HG03460 (cell line): ENCODE results near the gene HMX2.

ENCODE experiments used
- ATAC-seq: cut with Tn5 transposase; IDR thresholded peaks from one replicate; pipeline ENCODE4 v1.9.1; 2021; ENCODE audit not compliant: unreplicated experiment

HMX2 gene

GRCh38 chr10:123139165-123139520 is 8.8 kb upstream of the HMX2 start:
- no peak for ATAC-seq

GRCh38 chr10:123139521-123140163 is 8.3 kb upstream of the HMX2 start:
- no peak for ATAC-seq

DNA sequence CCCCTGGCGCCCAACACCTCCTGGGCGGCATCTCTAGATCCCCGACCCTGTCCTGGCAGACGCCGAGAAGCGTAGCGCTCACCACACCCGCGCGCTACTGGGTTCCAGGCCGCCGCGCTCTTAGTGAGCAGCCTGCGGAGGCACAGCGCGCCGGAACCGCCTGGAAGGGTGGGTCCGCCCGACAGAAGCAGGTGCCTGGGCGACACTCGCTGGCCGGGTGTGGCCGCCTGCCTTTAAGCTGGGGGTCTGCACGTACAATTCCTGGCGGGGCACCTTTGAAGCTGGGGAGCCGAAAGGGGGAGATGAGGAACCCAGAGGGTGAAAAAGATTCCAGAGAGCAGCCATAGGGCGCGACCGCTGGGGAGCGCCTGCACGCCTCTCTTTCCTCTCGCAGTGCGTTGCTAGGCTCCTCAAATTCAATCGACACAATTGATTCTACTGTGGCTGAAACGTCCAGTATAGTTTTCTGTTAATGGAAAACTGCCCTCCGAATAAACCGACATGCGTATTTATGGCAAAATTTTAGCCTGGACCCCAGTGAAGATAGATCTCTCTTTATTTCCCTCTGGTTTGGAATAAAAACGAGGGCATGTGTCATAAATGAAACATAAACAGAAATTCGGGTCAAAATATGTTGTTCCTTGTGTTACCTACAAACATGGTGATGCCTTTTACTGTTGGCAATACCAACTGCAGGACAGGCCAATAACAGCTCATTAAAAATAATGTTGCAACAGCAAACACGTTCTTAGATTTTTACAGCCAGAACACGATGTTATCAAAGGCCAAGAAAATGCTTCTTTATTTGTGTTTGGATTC is 7.6 kb upstream of the HMX2 start:
- no peak for ATAC-seq

GRCh38 chr10:123140983-123141390 is 6.9 kb upstream of the HMX2 start:
- ATAC-seq = no peak

- ATAC-seq = no peak
Measured at GRCh38 chr10:123141791-123142700, 5.9 kb upstream of the HMX2 start.

- ATAC-seq = no peak
Measured at GRCh38 chr10:123142701-123143161, 5.2 kb upstream of the HMX2 start.

- ATAC-seq = no peak
Measured at GRCh38 chr10:123143162-123143824, 4.6 kb upstream of the HMX2 start.

DNA sequence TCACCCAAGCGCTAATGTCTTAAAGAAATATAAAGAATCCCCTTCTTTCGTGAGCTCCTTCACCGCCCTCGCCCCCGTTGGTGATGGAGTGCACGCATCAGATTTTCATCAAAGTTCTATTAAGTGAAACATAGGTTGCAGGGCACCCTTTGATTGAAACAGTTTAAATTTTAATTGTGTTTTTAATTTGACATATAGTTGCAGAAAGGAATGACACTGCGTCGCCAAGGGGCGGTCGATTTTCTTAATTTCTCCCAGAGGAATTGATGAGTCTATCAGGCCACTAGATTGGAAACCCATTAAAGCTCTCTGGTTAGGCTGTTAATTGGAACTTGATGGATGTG is 4.1 kb upstream of the HMX2 start:
- no peak for ATAC-seq

- ATAC-seq = no peak
Measured at GRCh38 chr10:123144697-123145541, 3.0 kb upstream of the HMX2 start.

GRCh38 chr10:123145542-123146012 is 2.4 kb upstream of the HMX2 start:
- no peak for ATAC-seq

DNA sequence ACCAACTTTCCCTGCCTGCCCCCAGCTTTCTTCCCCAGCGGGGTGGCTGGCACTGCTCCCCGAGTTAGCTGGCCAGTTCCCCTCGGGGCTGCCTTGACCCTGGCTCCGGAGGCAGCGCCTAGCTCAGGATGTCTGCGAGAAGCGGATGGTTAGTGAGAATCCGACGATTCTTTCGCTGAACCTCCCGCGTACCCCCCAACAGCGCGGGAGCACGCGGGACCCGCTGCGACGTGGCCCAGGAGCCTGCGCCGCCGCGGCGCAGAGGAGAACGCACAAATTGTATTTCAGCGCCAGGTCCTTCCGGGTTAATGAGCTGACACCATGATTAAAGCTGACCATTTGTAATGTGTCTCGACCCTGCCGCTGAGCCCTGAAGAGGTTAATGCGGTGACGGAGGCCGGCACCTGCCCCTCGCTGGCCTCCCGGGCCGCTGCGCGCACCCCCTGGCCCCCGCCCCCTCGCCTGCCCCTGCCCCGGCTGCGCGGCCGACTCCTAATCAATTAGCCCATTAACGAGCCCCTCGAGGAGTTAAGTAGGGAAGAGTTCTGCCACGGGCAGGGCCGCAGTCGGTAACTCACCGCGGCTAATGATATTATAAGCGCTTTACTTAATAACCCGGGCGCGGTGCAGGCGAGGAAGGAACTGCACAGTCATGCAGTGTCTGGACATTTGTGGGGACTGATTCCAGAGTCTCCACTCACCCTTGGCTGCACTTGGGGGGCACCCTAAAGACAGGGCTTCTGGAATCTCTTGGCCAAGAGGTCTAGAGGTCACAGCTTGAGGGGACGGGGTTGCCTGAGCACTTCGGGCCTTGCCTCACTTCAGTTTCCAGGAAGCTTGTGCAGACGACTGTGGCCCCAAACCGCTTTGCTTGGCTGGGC is 1.7 kb upstream of the HMX2 start:
- no peak for ATAC-seq

GRCh38 chr10:123146894-123147634 is 872 bp upstream of the HMX2 start:
- no peak for ATAC-seq

DNA sequence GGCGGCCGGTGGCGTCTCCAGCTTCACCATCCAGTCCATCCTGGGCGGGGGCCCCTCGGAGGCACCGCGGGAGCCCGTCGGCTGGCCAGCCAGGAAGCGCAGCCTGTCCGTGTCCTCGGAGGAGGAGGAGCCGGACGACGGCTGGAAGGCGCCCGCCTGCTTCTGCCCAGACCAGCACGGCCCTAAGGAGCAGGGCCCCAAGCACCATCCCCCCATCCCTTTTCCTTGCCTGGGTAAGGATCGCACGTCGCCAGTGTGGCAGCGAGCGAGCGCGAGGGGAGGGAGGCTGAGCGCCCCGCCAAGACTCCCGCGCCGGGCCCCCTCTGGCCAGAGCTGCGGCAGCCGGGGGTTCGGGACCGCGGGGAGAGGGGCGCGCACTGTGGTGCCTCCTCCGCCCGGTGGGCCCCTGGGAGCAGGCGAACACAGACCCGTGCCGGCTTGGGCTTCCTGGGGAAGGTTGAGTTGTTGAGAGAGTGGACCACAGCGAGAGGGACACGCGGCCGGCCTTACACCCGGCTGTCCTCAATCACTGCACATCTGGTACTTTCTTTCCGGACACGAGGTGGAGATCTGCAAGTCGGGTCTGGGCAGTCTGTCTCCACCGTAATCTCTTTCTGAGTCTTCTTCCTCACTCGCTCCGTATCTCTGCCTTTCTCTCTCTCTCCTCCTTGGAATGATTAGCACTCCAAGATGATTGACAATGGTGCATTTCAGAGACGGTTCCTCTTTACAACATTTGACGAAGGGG is 652 bp downstream of the HMX2 start:
- ATAC-seq = no peak

DNA sequence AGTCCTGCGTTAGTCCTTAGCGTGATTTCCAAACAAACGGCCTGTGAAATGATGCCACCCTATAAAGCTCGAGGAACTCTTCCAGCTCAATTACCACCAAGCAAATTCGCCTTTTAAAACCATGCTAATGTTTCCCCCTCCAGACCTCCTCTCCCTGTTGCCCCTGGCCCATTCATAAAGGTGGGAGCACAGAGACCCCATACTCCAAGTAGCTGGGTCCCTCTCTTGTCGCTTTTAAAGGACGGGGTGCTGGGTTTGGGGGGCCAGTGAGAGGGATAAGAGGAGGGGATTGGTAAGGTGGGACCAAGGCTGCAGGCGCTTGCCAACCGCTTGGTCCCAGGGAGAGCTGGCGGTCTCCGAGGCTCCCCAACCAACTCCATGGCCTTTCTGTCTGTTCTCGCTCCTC is 1.2 kb downstream of the HMX2 start:
- ATAC-seq = no peak

- no peak for ATAC-seq
Measured at GRCh38 chr10:123149568-123150270, 1.8 kb downstream of the HMX2 start.

DNA sequence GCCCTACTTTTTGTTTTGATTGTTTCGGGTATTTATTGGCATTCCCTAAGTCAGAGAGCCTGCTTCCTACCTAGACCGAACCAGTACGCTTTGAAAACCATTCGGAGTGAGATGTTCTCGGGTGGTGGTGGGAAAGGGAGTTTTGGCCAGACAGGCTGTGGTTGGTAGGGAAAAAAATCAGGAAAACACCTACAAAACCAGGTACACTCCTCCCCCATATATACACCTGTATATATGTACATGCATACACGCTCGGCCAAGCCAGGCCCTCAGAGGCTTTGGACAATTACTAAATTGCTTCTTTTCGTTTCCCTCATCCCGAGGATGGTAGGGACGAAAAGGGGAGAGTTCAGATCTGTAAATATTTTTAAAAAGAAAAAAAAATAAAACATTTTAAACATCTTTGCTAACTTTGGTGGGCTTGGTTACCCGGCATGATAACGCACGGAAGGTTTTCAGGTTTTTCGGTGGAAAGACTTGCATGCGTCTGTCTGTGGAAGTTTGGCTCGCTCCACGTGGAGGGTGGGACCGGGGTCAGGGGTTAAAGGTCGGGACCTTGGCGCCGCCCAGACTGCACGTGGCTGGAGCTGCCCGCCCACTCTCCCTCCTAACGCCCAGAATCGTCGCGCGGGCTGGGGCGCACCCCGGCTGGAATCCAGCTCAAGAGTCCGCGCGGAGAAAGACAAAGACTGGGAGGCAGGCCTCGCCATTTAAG is 2.5 kb downstream of the HMX2 start:
- no peak for ATAC-seq
